ENCODE measurements around the gene HLCS. TPM values are rescaled to one million over a fixed set of nuclear protein-coding genes. Genes with fewer than 3 reads are reported as not detected.

Gene HLCS
- total RNA-seq, 1 experiment from 2014 or later = 12.7 TPM

- no peak overlapping the region for H2BK20ac ChIP-seq (ENCODE audit: low read depth, low read length, poor library complexity, severe bottlenecking)
- Mint-ChIP-seq H3K4me3 (peak overlapping the region; percentile 16 to 28), H3K4me1 (peaks cover 22% of the 10 kb centered on the region in 2 experiments), H3K27me3 (ENCODE audit: low read depth) (no peaks in the 10 kb centered on the region), H3K27ac (peak overlapping the region in 2 of 3 experiments; percentile 17 to 24; a peak in 3 of 7 replicates), H3K9me3 (no peaks in the 10 kb centered on the region), H3K36me3 (ENCODE audit: insufficient read depth in 1 of 3, low read depth in 3 of 3) (0 out of 7 replicates have a peak, but pooled peaks cover 0 to 3% (median 0%) of the 10 kb centered on the region in 3 experiments)
- H3K23ac ChIP-seq (ENCODE audit: insufficient read length, low read depth, low read length) = no peak overlapping the region
- no peak overlapping the region for H2BK12ac ChIP-seq (ENCODE audit: insufficient read length, low read depth, low read length)
- H3K18ac ChIP-seq (ENCODE audit: insufficient read length, low read depth, low read length) = no peak overlapping the region
- WGBS (ENCODE audit: extremely low coverage, insufficient read length, low lambda C conversion rate) = no CpG with 5 or more reads among the region's 11 CpGs
- peak overlapping the region; percentile 53 for H3K4me2 ChIP-seq (ENCODE audit: insufficient read depth, insufficient read length, low read length)
- H3K9me3 ChIP-seq (ENCODE audit: control insufficient read depth, low read depth, low read length) = no peaks in the 10 kb centered on the region
- no peak overlapping the region for H4K8ac ChIP-seq (replicated peaks; ENCODE audit: insufficient read length, low read depth, low read length)
- no peak overlapping the region for H3K27ac ChIP-seq (ENCODE audit: insufficient read length, low read depth, low read length)
- no peak overlapping the region for H3K9ac ChIP-seq (ENCODE audit: extremely low read depth, insufficient read length, low read length)
- peaks cover 4% of the 10 kb centered on the region for H3K4me1 ChIP-seq (ENCODE audit: insufficient read depth, low read length)
- no peak overlapping the region for H3T11ph ChIP-seq (ENCODE audit: low read length)
- DNase-seq = no peak
- no peak for TF ChIP-seq CTCF (conservative IDR thresholded peaks at IDR 0.05)
- 0 out of 2 replicates have a peak, but pooled peaks cover 1% of the 10 kb centered on the region for H3K79me2 ChIP-seq (ENCODE audit: insufficient read depth, low read length)
- no peak overlapping the region for H2BK15ac ChIP-seq (ENCODE audit: low read depth, low read length)
- H2AFZ ChIP-seq (ENCODE audit: low read length) = peak overlapping the region; percentile 32
- no peaks in the 10 kb centered on the region for H4K20me1 ChIP-seq (ENCODE audit: control insufficient read depth, insufficient read depth, insufficient read length)
- no peak overlapping the region for H2BK5ac ChIP-seq (ENCODE audit: insufficient read length, low read length)
- H3K79me1 ChIP-seq (ENCODE audit: insufficient read depth, low read depth, low read length, poor library complexity, severe bottlenecking) = no peaks in the 10 kb centered on the region
- no peak overlapping the region for H3K56ac ChIP-seq (ENCODE audit: insufficient read length, low read depth, low read length)
- no peak overlapping the region for H2AK5ac ChIP-seq (ENCODE audit: insufficient read length, low read length)
- H3K27me3 ChIP-seq (ENCODE audit: insufficient read depth, low read length) = no peaks in the 10 kb centered on the region; the same call in 1 of the 2 replicates
- H2BK120ac ChIP-seq (ENCODE audit: low read depth, low read length, poor library complexity, severe bottlenecking) = no peak overlapping the region
- no peak overlapping the region for H3K4ac ChIP-seq (ENCODE audit: low read depth, low read length)
- no peak overlapping the region for H3K14ac ChIP-seq (ENCODE audit: insufficient read depth, low read length)
- H3K23me2 ChIP-seq (ENCODE audit: insufficient read length, low read depth, low read length, poor library complexity, severe bottlenecking) = no peaks in the 10 kb centered on the region
- H4K91ac ChIP-seq (ENCODE audit: insufficient read length, low read depth, low read length) = no peak overlapping the region
- no peak overlapping the region for H4K5ac ChIP-seq (ENCODE audit: insufficient read length, low read depth, low read length)
These were observed 19.5 kb downstream of the HLCS start for GRCh38 chr21:36946949-36947356.

Data from H9 (cell line).